ENCODE results near the gene MAGI2.
"Not testable (repeated sequence)": the region's sequence is repeated elsewhere in the genome, so short reads cannot be mapped to it uniquely, and the experiment has no call there.

MAGI2 gene

GRCh38 chr7:78350926-78351325 is 1102.5 kb downstream of the MAGI2 start:
- DNase-seq (ENCODE audit: low read depth): no peak

DNA sequence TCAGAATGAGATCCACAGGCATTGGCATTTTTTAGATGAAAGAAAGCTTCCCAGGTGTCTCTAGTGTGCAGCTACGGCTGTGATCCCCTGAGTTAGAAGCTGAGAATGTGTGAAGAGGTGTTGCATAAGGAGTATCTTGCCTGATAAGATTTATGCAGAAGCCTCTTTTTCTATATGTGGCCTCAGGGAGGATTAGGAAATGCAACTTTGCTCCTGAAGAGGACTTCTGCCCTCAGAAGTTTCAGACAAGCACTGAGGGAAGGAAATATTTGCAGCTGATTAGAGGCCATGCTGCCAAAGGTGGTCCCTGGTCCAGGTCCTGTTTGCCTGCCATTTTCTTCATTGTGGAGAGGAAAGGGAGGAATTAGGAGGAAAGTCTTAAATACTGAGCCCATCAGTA is 1103.1 kb downstream of the MAGI2 start:
- DNase-seq (ENCODE audit: low read depth): no peak

GRCh38 chr7:78346827-78347226 is 1106.6 kb downstream of the MAGI2 start:
- DNase-seq (ENCODE audit: low read depth): no peak

GRCh38 chr7:78345979-78346378 is 1107.5 kb downstream of the MAGI2 start:
- DNase-seq (ENCODE audit: low read depth): no peak

DNA sequence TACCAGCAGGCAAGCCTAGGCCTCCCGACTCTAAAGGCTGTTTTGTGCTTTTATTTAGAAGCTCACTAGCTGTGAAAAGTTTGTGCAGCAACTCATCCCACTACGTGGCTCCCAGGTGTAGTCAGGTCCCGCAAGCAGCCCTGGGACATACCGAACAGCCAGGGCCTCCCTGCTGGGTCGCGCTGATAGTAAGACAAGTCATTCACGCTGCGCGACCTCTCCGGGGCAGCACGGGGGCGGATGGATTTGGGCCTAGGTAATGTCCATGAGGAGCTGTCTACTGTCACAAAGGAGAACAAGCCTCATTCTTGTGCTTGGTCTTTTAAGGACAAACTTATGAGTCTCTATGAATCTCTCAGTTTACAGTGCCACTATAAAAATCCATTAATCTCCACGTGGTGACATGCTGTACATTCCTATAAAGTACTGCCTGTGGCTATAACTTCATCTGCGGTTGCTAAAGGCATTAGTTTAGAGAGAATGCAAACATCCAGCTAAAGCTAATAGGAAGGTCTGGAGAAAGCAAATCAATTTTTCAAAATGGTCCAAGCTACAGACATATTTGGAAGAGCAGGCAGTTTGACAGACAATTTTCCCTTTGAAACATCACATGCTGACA is 1108.1 kb downstream of the MAGI2 start:
- DNase-seq (ENCODE audit: low read depth): no peak

- no peak for DNase-seq (ENCODE audit: low read depth)
These were observed 1119.0 kb downstream of the MAGI2 start for GRCh38 chr7:78334426-78334825.

- DNase-seq (ENCODE audit: low read depth): no peak
These were observed 1119.7 kb downstream of the MAGI2 start for GRCh38 chr7:78333530-78334425.

DNA sequence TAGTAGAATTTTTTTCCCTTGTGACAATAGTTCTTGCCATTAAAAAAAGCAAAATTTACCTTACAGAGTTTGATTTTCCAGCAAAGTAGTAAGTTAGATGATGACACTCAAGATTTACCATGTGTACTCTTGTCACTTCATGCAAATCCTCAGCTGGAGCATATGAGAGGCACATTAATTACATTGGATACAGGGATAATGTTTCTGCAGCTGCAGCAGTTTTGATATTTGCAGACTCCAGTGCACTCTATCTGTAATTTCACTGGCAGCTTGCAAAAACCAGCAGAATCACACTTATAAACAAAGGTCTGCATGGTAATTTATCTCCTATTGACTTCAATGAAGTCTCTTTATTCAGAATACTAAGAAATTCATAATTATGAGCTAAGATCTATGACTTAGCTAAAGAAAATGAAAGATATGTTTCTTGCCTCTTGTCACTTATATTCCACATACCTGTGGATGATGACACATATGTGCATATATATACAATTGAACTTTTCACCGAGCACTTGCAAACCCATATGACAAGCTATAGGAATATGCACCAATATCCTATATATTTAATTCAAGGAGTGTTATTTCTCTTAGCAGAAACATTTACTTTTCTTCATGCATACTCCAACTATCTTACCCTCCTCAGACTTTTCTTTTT is 1124.3 kb downstream of the MAGI2 start:
- no peak for DNase-seq (ENCODE audit: low read depth)

DNA sequence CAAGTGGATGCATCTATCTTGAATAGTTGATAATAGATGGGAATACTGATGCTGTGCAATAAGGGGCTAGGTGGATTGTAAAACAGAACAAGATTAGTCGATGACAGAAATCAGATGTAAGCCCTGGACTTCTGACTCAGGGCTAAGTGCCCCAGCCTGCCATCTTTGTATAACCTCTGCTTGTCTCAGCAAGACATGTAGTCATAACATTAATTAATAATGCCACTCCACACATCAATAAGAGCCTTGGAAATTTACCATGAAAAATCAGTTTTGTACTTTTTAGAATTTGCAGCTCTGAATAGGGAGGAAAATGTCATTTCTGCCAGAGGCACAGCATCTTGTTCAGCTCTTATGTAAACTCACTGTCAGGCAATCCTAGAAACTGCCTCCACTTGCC is 1125.7 kb downstream of the MAGI2 start:
- DNase-seq (ENCODE audit: low read depth): no peak

DNA sequence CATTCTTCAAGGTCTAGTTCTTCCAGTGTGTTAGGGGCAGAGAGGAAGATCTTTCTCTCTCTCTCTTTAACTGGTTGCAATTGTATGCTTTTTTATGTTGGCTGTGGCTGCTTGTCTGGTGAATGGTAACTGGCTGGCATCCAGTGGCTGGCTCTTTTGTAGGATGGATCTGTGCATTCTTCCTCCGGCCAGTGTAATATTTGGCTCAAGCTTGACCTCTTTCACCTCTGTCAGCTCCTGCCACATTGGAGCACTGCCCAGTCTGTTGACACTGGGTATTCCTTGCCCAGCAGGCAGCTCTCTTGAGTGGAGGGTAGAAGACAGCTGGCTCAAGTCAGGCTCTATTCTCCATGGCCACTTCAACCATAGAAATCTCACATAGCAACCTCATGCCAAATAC is 1126.6 kb downstream of the MAGI2 start:
- no peak for DNase-seq (ENCODE audit: low read depth)

DNA sequence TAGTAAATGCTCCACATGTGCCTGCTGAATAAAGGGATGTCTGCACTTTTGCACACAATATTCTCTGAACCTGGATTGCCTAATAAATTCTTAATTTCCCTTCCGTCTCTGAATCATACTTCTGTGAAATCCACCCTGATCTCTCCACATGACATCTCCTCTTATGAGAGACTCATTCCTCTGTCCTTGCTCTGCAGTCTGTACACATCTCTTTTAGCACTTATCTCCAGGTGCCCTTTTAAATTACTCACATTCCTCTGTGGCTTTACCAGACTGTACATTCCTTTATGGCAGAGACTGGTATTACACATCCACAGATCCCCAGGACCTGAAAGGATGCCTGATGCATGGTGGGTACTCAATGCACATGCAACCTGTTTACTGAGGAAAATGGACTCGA is 1127.3 kb downstream of the MAGI2 start:
- DNase-seq (ENCODE audit: low read depth): peak; percentile 65

- no peak for DNase-seq (ENCODE audit: low read depth)
These were observed 1130.3 kb downstream of the MAGI2 start for GRCh38 chr7:78323118-78323517.

DNA sequence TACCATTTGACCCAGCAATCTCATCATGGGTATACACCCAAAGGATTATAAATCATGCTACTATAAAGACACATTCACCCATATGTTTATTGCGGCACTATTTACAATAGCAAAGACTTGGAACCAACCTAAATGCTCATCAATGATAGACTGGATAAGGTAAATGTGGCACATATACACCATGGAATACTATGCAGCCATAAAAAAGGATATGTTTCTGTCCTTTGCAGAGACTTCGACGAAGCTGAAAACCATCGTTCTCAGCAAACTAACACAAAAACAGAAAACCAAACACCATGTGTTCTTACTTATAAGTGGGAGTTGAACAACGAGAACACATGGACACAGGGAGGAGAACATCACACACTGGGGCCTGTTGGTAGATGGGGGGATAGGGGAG is 1131.2 kb downstream of the MAGI2 start:
- DNase-seq (ENCODE audit: low read depth): not testable (repeated sequence)

DNA sequence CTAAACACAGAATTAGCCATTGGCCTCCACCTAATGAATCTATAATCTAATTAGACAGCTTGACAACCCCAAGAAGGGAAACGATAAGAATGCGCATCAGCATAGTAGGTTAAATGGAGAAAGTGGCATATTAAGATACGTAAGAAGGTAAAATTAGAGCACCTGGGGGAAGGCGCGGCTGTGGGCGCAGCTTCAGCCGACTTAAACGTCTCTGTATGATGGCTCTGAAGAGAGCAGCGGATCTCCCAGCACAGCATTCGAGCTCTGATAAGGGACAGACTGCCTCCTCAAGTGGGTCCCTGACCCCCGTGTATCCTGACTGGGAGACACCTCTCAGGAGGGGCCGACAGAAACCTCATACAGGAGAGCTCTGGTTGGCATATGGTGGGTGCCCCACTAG is 1136.1 kb downstream of the MAGI2 start:
- no peak for DNase-seq (ENCODE audit: low read depth)

- DNase-seq (ENCODE audit: low read depth): no peak
These were observed 1137.4 kb downstream of the MAGI2 start for GRCh38 chr7:78316110-78316509.

GRCh38 chr7:78315119-78315518 is 1138.3 kb downstream of the MAGI2 start:
- no peak for DNase-seq (ENCODE audit: low read depth)

GRCh38 chr7:78311181-78311580 is 1142.3 kb downstream of the MAGI2 start:
- no peak for DNase-seq (ENCODE audit: low read depth)

DNA sequence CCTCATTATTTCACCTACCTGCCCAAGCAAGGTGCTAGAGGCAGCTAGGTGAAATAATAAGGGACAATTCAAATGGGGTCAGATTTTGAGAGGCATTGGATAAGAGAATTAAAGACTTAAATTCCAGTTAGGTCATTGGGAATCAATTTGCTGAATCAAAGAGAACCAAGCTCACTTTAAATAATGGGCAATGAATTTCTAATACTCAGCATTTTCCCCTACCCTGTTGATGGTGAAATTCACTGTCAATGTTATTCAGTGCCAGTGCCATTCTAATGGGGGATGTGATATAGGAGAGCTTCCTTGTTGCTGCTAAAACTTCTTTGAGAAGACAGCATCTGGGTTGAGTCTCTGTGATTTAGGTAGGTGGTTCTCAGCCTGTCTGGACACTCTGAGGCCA is 1145.6 kb downstream of the MAGI2 start:
- DNase-seq (ENCODE audit: low read depth): no peak

GRCh38 chr7:78306634-78307033 is 1146.8 kb downstream of the MAGI2 start:
- DNase-seq (ENCODE audit: low read depth): no peak

GRCh38 chr7:78301407-78301806 is 1152.1 kb downstream of the MAGI2 start:
- no peak for DNase-seq (ENCODE audit: low read depth)

DNA sequence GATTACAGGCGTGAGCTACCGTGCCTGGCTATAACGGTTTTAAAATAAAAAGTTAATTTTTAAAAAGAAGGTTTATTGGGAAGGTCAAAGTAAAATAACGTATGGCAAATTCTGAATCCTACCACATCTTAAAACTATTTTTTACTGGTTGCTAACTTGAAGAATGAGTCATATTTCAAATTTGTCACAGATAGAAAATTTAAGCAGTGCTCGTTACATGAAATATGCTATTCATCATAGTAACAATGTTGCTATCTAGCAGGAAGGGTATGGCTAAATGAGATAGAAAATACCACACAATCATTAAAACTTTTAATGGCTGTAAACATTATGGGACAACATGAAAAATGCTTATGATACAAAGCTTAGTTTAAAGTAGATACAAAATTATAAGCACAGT is 1154.4 kb downstream of the MAGI2 start:
- DNase-seq (ENCODE audit: low read depth): no peak

DNA sequence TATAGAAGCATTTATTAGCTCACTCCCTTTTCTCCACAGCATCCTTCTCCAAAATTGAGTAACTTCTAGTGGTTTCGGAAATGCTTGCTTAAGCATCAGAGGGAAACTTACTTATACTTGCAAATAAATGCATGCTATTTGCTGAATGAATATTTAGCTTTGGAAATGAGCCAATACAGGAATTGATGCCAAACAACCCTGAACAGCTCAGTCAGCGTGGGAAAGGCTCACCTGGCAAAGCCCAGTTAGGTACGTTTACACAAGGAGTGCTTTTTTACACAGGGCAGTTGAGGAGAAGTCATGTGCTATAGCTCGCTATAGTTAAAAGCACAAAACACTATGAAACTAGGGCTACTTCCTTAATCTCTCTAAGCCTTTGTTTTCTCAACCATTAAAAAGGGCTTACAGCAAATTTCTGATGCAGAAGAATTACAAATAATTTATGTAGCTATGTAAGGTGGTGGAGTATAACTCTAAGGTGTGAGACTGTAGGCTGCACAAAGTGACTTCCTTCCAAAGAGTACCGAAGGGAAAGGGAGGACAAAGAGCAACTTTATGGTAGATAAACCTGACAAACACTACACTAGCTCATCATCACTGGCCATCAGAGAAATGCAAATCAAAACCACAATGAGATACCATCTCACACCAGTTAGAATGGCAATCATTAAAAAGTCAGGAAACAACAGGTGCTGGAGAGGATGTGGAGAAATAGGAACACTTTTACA is 1156.7 kb downstream of the MAGI2 start:
- no peak for DNase-seq (ENCODE audit: low read depth)
